H1 (cell line): ENCODE data around the gene S1PR2. TPM values are rescaled to one million over a fixed set of nuclear protein-coding genes. Genes with fewer than 3 reads are reported as not detected.

ENCODE experiments used
- CTCF ChIA-PET: fragments of 300-600 bp; sonication (Branson Sonifier 250); formaldehyde crosslinking; loops from one replicate; lab custom pipeline; 2021; ENCODE audit not compliant: partially characterized antibody; lab: Charles Lee
- POLR2A ChIA-PET: fragments of 300-600 bp; sonication (Branson Sonifier 250); formaldehyde crosslinking; loops from one replicate; lab custom pipeline; 2021; ENCODE audit warnings: inconsistent platforms; ENCODE audit not compliant: partially characterized antibody; lab: Charles Lee
- DNase-seq, 2 experiments: peaks; one replicate each; pipeline versions ENCODE4 v3.0.0 to v3.0.0-alpha.2; 2010 to 2022; ENCODE audit warnings: low spot score in 2 of 2, low read depth in 1 of 2, mixed read lengths in 1 of 2
- FAIRE-seq: peaks from 2 replicates; lab custom pipeline; 2011; peaks lifted over from hg19 to GRCh38; lab: Jason Lieb, UNC
- H2AFZ ChIP-seq: 2 replicates; pipeline ENCODE4 v1.8.1; 2012; ENCODE audit warnings: low read length, inconsistent platforms
- H2AK5ac ChIP-seq: 2 replicates; pipeline ENCODE4 v1.6.1; 2013; ENCODE audit warnings: low read depth, low read length
- H2BK120ac ChIP-seq: replicated peaks from 2 replicates; pipeline ENCODE3; 2013; ENCODE audit warnings: low read depth, low read length, inconsistent platforms
- H2BK12ac ChIP-seq: 2 replicates; pipeline ENCODE4 v1.6.1; 2013; ENCODE audit warnings: low read depth, low read length
- H2BK15ac ChIP-seq: 2 replicates; pipeline ENCODE4 v1.6.1; 2013; ENCODE audit warnings: low read length
- H2BK20ac ChIP-seq: 2 replicates; pipeline ENCODE4 v1.6.1; 2013; ENCODE audit warnings: low read length
- H2BK5ac ChIP-seq: 2 replicates; pipeline ENCODE4 v1.6.1; 2013; ENCODE audit warnings: low read depth, low read length
- H3K14ac ChIP-seq: 2 replicates; pipeline ENCODE4 v1.6.1; 2013; ENCODE audit warnings: inconsistent platforms; ENCODE audit not compliant: insufficient read length
- H3K18ac ChIP-seq: 2 replicates; pipeline ENCODE4 v1.6.1; 2013; ENCODE audit warnings: low read length; ENCODE audit errors: extremely low read depth
- H3K23ac ChIP-seq: 2 replicates; pipeline ENCODE4 v1.6.1; 2013; ENCODE audit warnings: inconsistent platforms; ENCODE audit not compliant: insufficient read length
- H3K23me2 ChIP-seq: 2 replicates; pipeline ENCODE4 v1.6.1; 2013; ENCODE audit warnings: low read depth, low read length
- H3K27ac ChIP-seq: 2 replicates; pipeline ENCODE4 v1.6.1; 2011; ENCODE audit warnings: low read depth, low read length, inconsistent platforms
- H3K27me3 ChIP-seq, 4 experiments: replicated peaks in 1 of 4; 1 replicate in 1 of 4; 2 replicates in 3 of 4; pipeline versions ENCODE4 v1.6.1 to v1.8.1; 2011 to 2013; ENCODE audit warnings: low read length in 3 of 4, mild to moderate bottlenecking in 3 of 4, inconsistent platforms in 2 of 4, mixed read lengths in 2 of 4, moderate library complexity in 1 of 4; ENCODE audit not compliant: control insufficient read depth in 3 of 4, insufficient read depth in 3 of 4; ENCODE audit errors: extremely low read depth in 1 of 4
- H3K36me3 ChIP-seq, 4 experiments: 2 replicates each; pipeline versions ENCODE4 v1.6.1 to v1.8.1; 2011 to 2013; ENCODE audit warnings: mild to moderate bottlenecking in 4 of 4, low read length in 3 of 4, moderate library complexity in 2 of 4, control low read depth in 1 of 4, inconsistent platforms in 1 of 4; ENCODE audit not compliant: insufficient read depth in 4 of 4, control insufficient read depth in 2 of 4
- H3K4ac ChIP-seq: replicated peaks from 2 replicates; pipeline ENCODE3; 2013; ENCODE audit warnings: low read length, low read depth, mixed read lengths, inconsistent platforms; ENCODE audit not compliant: insufficient read length
- H3K4me1 ChIP-seq, 4 experiments: replicated peaks in 1 of 4; 1 replicate in 1 of 4; 2 replicates in 3 of 4; pipeline versions ENCODE4 v1.6.1 to v1.8.1; 2011 to 2013; ENCODE audit warnings: low read length in 3 of 4, inconsistent platforms in 2 of 4, mixed read lengths in 1 of 4; ENCODE audit not compliant: insufficient read depth in 4 of 4, control insufficient read depth in 3 of 4
- H3K4me2 ChIP-seq, 2 experiments: 2 replicates each; pipeline versions ENCODE4 v1.6.1 to v1.8.1; 2011 to 2013; ENCODE audit warnings: low read depth in 2 of 2, low read length in 2 of 2, control low read depth in 1 of 2, inconsistent platforms in 1 of 2, mild to moderate bottlenecking in 1 of 2; ENCODE audit not compliant: insufficient read depth in 1 of 2
- H3K4me3 ChIP-seq, 4 experiments: fragments of 200-600, 300-600 bp in 1 of 4; sonication (generic), shearing (Covaris generic), sonication (Bioruptor Twin) in 1 of 4; 2 replicates each; pipeline versions ENCODE4 v1.5.1 to v1.8.1; 2011 to 2016; ENCODE audit warnings: low read length in 4 of 4, low read depth in 3 of 4, control low read depth in 2 of 4, inconsistent platforms in 2 of 4, mild to moderate bottlenecking in 2 of 4, mixed read lengths in 1 of 4, moderate library complexity in 1 of 4; ENCODE audit not compliant: insufficient read depth in 2 of 4; ENCODE audit errors: extremely low read depth in 1 of 4
- H3K56ac ChIP-seq: replicated peaks from 2 replicates; pipeline ENCODE3; 2013; ENCODE audit warnings: low read depth, mild to moderate bottlenecking, mixed read lengths, low read length, inconsistent platforms; ENCODE audit not compliant: insufficient read length
- H3K79me1 ChIP-seq: 2 replicates; pipeline ENCODE4 v1.6.1; 2013; ENCODE audit warnings: low read depth, low read length, control low read depth
- H3K79me2 ChIP-seq, 2 experiments: 2 replicates each; pipeline versions ENCODE4 v1.6.1 to v1.8.1; 2012 to 2013; ENCODE audit warnings: low read length in 2 of 2, mild to moderate bottlenecking in 2 of 2, inconsistent platforms in 1 of 2; ENCODE audit not compliant: insufficient read depth in 2 of 2, control insufficient read depth in 1 of 2
- H3K9ac ChIP-seq, 4 experiments: replicated peaks in 1 of 4; 1 replicate in 1 of 4; 2 replicates in 3 of 4; pipeline versions ENCODE4 v1.6.1 to v1.8.1; 2011 to 2013; ENCODE audit warnings: low read depth in 3 of 4, low read length in 3 of 4, control low read depth in 2 of 4, mild to moderate bottlenecking in 2 of 4, moderate library complexity in 2 of 4, inconsistent platforms in 1 of 4; ENCODE audit errors: extremely low read depth in 1 of 4
- H3K9me3 ChIP-seq, 2 experiments: 2 replicates each; pipeline versions ENCODE4 v1.6.1 to v1.8.1; 2012 to 2013; ENCODE audit warnings: mild to moderate bottlenecking in 2 of 2, moderate library complexity in 2 of 2, control low read depth in 1 of 2, inconsistent platforms in 1 of 2, low read depth in 1 of 2, low read length in 1 of 2, mixed read lengths in 1 of 2; ENCODE audit not compliant: insufficient read depth in 2 of 2
- H4K20me1 ChIP-seq, 2 experiments: replicated peaks in 1 of 2; 2 replicates each; pipeline versions ENCODE3 to v1.8.1; 2011 to 2013; ENCODE audit warnings: inconsistent platforms in 2 of 2, low read length in 2 of 2, mild to moderate bottlenecking in 1 of 2; ENCODE audit not compliant: insufficient read depth in 2 of 2, control insufficient read depth in 1 of 2
- H4K5ac ChIP-seq: 2 replicates; pipeline ENCODE4 v1.6.1; 2013; ENCODE audit warnings: low read length, low read depth, mixed read lengths, inconsistent platforms; ENCODE audit not compliant: insufficient read length
- H4K8ac ChIP-seq: 2 replicates; pipeline ENCODE4 v1.8.0; 2013; ENCODE audit warnings: mild to moderate bottlenecking, moderate library complexity, low read length, inconsistent platforms; ENCODE audit not compliant: insufficient read depth; ENCODE audit errors: extremely low read depth
- H4K91ac ChIP-seq: replicated peaks from 2 replicates; pipeline ENCODE3; 2013; ENCODE audit warnings: low read length, mixed read lengths, inconsistent platforms; ENCODE audit not compliant: insufficient read length
- POLR2AphosphoS5 ChIP-seq: IDR thresholded peaks from 2 replicates; pipeline ENCODE4 v1.6.1; 2011; ENCODE audit warnings: low read depth, low read length
- POU5F1 ChIP-seq: IDR thresholded peaks from 2 replicates; pipeline ENCODE4 v1.6.1; 2011; ENCODE audit warnings: low read depth, mild to moderate bottlenecking, low read length, moderate library complexity
- SIRT6 ChIP-seq: IDR thresholded peaks from one replicate; pipeline ENCODE4 v1.7.1; 2012; ENCODE audit warnings: low read length, inconsistent platforms
- SP1 ChIP-seq: IDR thresholded peaks from 2 replicates; pipeline ENCODE4 v1.6.1; 2011; ENCODE audit warnings: low read depth, low read length
- SP2 ChIP-seq: IDR thresholded peaks from 2 replicates; pipeline ENCODE4 v1.6.1; 2012; ENCODE audit warnings: mild to moderate bottlenecking, low read length, inconsistent platforms
- WGBS, 2 experiments: shearing (Covaris generic) in 1 of 2; methylation state at CpG; one replicate each; pipeline versions ENCODE4 v1.1.6 to v1.1.7; 2013 to 2015; ENCODE audit warnings: low lambda C conversion rate in 2 of 2, mixed read lengths in 2 of 2, inconsistent platforms in 1 of 2, low coverage in 1 of 2, missing lambda C conversion rate in 1 of 2; ENCODE audit not compliant: insufficient replicate concordance in 2 of 2, insufficient coverage in 1 of 2, insufficient read length in 1 of 2; ENCODE audit errors: extremely low coverage in 1 of 2, missing lambda C conversion rate in 1 of 2; 5-methylcytosine and 5-hydroxymethylcytosine counted together
- polyA plus RNA-seq, 7 experiments: library from polyadenylated mRNA; depleted of rRNA in 3 of 7; stranded (reverse) in 5 of 7; unstranded in 2 of 7; fragments of >200 nt in 5 of 7; fragments of 200-250 nt in 2 of 7; gene quantifications; 1 replicate in 5 of 7; 2 replicates in 1 of 7; 4 replicates in 1 of 7; pipeline versions ENCODE4 v1.2.1 to v1.2.3, GENCODE V29; 2011 to 2013; ENCODE audit warnings: missing spikeins in 2 of 7, mixed read lengths in 2 of 7
- total RNA-seq: library from RNA; stranded (reverse); fragmentation: NEBNext Ultra II Directional; extraction: Animal tissue kit (Norgen Biotek cat#: 25700); gene quantifications from 2 replicates; pipeline ENCODE4 v1.2.1, GENCODE V29; 2021
- TF ChIP-seq, protein P1 (sequence below): IDR thresholded peaks from 2 replicates; pipeline ENCODE4 v1.6.1; 2011; ENCODE audit warnings: low read depth, mild to moderate bottlenecking, low read length; ENCODE audit not compliant: insufficient read depth

The S1PR2 gene
- total and polyA plus RNA-seq, 2 of the 8 experiments (the other 6 are each of a cell fraction or from before 2014, with no cell fraction given) = 17.5 to 19.4 TPM

DNA sequence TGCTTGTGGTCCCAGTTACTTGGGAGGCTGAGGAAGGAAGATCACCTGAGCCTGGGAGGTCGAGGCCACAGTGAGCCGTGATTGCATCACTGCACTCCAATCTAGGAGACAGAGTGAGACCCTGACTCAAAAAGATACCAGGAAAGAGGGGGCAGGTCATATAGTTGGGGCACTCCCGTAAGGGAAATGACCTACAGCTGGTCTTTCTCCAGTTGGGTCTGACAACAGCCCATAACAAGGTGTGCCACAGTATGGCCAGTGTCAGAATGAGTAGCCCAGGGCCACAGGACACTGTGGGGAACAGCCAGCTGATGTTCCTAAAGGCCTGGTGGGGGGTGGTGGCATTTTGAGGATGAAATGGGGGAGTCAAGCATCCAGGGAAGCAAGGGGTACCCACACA is 47.2 kb downstream of the S1PR2 start:
- peaks cover 13 to 40% (median 28%) of the 10 kb centered on the region in 4 experiments; a peak in 6 of 8 replicates for H3K36me3 ChIP-seq
- 84% methylated on average over 3 of the region's 3 CpGs; no CpG with 5 or more reads in 1 of the 2 experiments for WGBS, 2 experiments
- FAIRE-seq (no peak), DNase-seq (no peak)
- H4K8ac ChIP-seq = no peak overlapping the region
- H3K14ac ChIP-seq = no peak overlapping the region
- no peak overlapping the region for H3K27ac ChIP-seq
- H3K56ac ChIP-seq = no peak overlapping the region
- H4K20me1 ChIP-seq = peaks cover 14 to 30% of the 10 kb centered on the region in 2 experiments
- no peak overlapping the region for H4K5ac ChIP-seq
- H3K9ac ChIP-seq = no peak overlapping the region
- H2BK20ac ChIP-seq = no peak overlapping the region
- H3K4me1 ChIP-seq = no peaks in the 10 kb centered on the region
- no peaks in the 10 kb centered on the region for H3K9me3 ChIP-seq
- no peak overlapping the region for H3K18ac ChIP-seq
- no peak overlapping the region for H2AFZ ChIP-seq
- H2AK5ac ChIP-seq = no peak overlapping the region
- H4K91ac ChIP-seq = no peak overlapping the region
- H3K23ac ChIP-seq = no peak overlapping the region
- H3K79me1 ChIP-seq = no peaks in the 10 kb centered on the region; the same call in none of the 2 replicates
- H2BK120ac ChIP-seq = no peak overlapping the region
- no peak overlapping the region for H3K4me3 ChIP-seq
- CTCF ChIA-PET = interaction anchor here (0.6 to 2.4 kb wide), 5 partner anchors 22 to 758 kb away, joined by 3 to 8 read pairs (median 4); no protein-coding TSS in a partner anchor
- H2BK15ac ChIP-seq = no peak overlapping the region
- 0 out of 2 replicates have a peak, but pooled peaks have one; percentile 16 for TF ChIP-seq POLR2AphosphoS5
- TF ChIP-seq SP2 = no peak
- no peak for TF ChIP-seq SIRT6
- TF ChIP-seq, protein P1, sequence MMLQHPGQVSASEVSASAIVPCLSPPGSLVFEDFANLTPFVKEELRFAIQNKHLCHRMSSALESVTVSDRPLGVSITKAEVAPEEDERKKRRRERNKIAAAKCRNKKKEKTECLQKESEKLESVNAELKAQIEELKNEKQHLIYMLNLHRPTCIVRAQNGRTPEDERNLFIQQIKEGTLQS = no peak
- no peak for TF ChIP-seq POU5F1
- TF ChIP-seq SP1 = no peak
- TF ChIP-seq, all 59 proteins: peak for 1
- H3K4ac ChIP-seq = no peak overlapping the region
- H3K27me3 ChIP-seq = no peaks in the 10 kb centered on the region
- POLR2A ChIA-PET = interaction anchor here (0.9 to 2.3 kb wide), 2 partner anchors 11 to 42 kb away, joined by 3 to 8 read pairs; partner anchors contain the start of gene DNMT1
- H2BK12ac ChIP-seq = no peak overlapping the region
- H3K4me2 ChIP-seq = no peak overlapping the region
- peaks cover 18 to 64% of the 10 kb centered on the region in 2 experiments for H3K79me2 ChIP-seq
- no peaks in the 10 kb centered on the region for H3K23me2 ChIP-seq
- H2BK5ac ChIP-seq = 0 out of 2 replicates have a peak overlapping the region, but pooled peaks have one; percentile 61
